HepG2 (cell line): ENCODE data around the gene TRERF1. TPM values are rescaled to one million over a fixed set of nuclear protein-coding genes. Genes with fewer than 3 reads are reported as not detected.

Experiments used
- ATAC-seq: fragments of 200-7000 bp; cut with Tn5 transposase; 3 replicates; pipeline ENCODE4 v1.9.1; 2020; ENCODE audit warnings: mild to moderate bottlenecking, moderate library complexity
- BruUV-seq: library from RNA; stranded (reverse); fragments of 400-500 nt; replicated peaks from 2 replicates; lab custom pipeline; 2021; lab: Mats Ljungman, UMichigan
- CTCF ChIA-PET: fragments of 300-600 bp; formaldehyde crosslinking; extraction: SDS; loops from one replicate; lab custom pipeline; 2021; ENCODE audit warnings: low total read pairs, inconsistent platforms, low intra/inter-chr PET ratio; lab: Yijun Ruan, JAX
- POLR2A ChIA-PET: fragments of 350-600 bp; sonication (Branson Sonifier 250); formaldehyde crosslinking; loops from one replicate; lab custom pipeline; 2020; ENCODE audit warnings: antibody characterized with exemption, inconsistent platforms; lab: Yijun Ruan, JAX
- DNase-seq: peaks from one replicate; pipeline ENCODE4 v3.0.0-alpha.2; 2015; ENCODE audit warnings: low spot score
- FAIRE-seq: peaks from 3 replicates; lab custom pipeline; 2011; peaks lifted over from hg19 to GRCh38; lab: Jason Lieb, UNC
- H2AFZ ChIP-seq: one replicate; pipeline ENCODE4 v1.6.1; 2011; ENCODE audit warnings: low read length, inconsistent platforms
- H3K27ac ChIP-seq: fragments of 300-600 bp; 3 replicates; pipeline ENCODE4 v1.8.0; 2011; ENCODE audit warnings: mixed run types, mild to moderate bottlenecking, mixed read lengths, low read length, inconsistent platforms; ENCODE audit not compliant: insufficient read depth; ENCODE audit errors: extremely low read length
- H3K27me3 ChIP-seq, 2 experiments: fragments of 200-600 bp in 1 of 2; 2 replicates in 1 of 2; 3 replicates in 1 of 2; pipeline versions ENCODE4 v1.6.0 to v1.8.0; 2011; ENCODE audit warnings: low read length in 2 of 2, mild to moderate bottlenecking in 2 of 2, moderate library complexity in 2 of 2, inconsistent platforms in 1 of 2; ENCODE audit not compliant: insufficient read depth in 2 of 2, control insufficient read depth in 1 of 2
- H3K36me3 ChIP-seq, 2 experiments: fragments of 200-600 bp in 1 of 2; replicated peaks in 1 of 2; 2 replicates in 1 of 2; 3 replicates in 1 of 2; pipeline versions ENCODE4 v1.5.1 to v1.8.0; 2011; ENCODE audit warnings: low read length in 2 of 2, inconsistent platforms in 1 of 2; ENCODE audit not compliant: insufficient read depth in 2 of 2, control insufficient read depth in 1 of 2
- H3K4me1 ChIP-seq: 2 replicates; pipeline ENCODE4 v1.5.1; 2012; ENCODE audit warnings: low read length, inconsistent platforms; ENCODE audit not compliant: insufficient read depth
- H3K4me2 ChIP-seq: 2 replicates; pipeline ENCODE4 v1.6.0; 2011; ENCODE audit warnings: low read depth, low read length, inconsistent platforms
- H3K4me3 ChIP-seq, 3 experiments: fragments of 200-600 bp in 1 of 3; sonication (generic), shearing (Covaris generic) in 1 of 3; replicated peaks in 1 of 3; 2 replicates each; pipeline ENCODE4 v1.5.1; 2011 to 2016; ENCODE audit warnings: low read length in 3 of 3, inconsistent platforms in 2 of 3, low read depth in 2 of 3, mild to moderate bottlenecking in 2 of 3, control low read depth in 1 of 3, mixed read lengths in 1 of 3; ENCODE audit not compliant: insufficient read depth in 1 of 3
- H3K79me2 ChIP-seq: one replicate; pipeline ENCODE4 v1.6.1; 2011; ENCODE audit warnings: low read length, inconsistent platforms; ENCODE audit not compliant: insufficient read depth
- H3K9ac ChIP-seq: 2 replicates; pipeline ENCODE4 v1.6.0; 2011; ENCODE audit warnings: mild to moderate bottlenecking, low read depth, low read length, inconsistent platforms; ENCODE audit not compliant: insufficient read depth
- H3K9me3 ChIP-seq: 2 replicates; pipeline ENCODE4 v1.5.1; 2012; ENCODE audit warnings: mild to moderate bottlenecking, low read length
- H4K20me1 ChIP-seq: 2 replicates; pipeline ENCODE4 v1.6.0; 2011; ENCODE audit warnings: inconsistent platforms, mild to moderate bottlenecking, low read length, moderate library complexity; ENCODE audit not compliant: insufficient read depth
- FUBP1 ChIP-seq: sonication (generic); formaldehyde crosslinking; IDR thresholded peaks from 2 replicates; pipeline ENCODE4 v1.5.1; 2020; ENCODE audit warnings: missing genetic modification reagents, mild to moderate bottlenecking, borderline replicate concordance
- MTF2 ChIP-seq: sonication (generic); formaldehyde crosslinking; IDR thresholded peaks from 2 replicates; pipeline ENCODE4 v1.5.0; 2020; ENCODE audit warnings: missing genetic modification reagents, borderline replicate concordance
- POLR2A ChIP-seq, 2 experiments: IDR thresholded peaks; 2 replicates each; pipeline ENCODE4 v1.6.1; 2011; ENCODE audit warnings: low read depth in 2 of 2, low read length in 2 of 2, mild to moderate bottlenecking in 1 of 2, moderate library complexity in 1 of 2; ENCODE audit not compliant: insufficient read depth in 1 of 2
- SATB2 ChIP-seq: sonication (generic); formaldehyde crosslinking; IDR thresholded peaks from 2 replicates; pipeline ENCODE4 v1.5.0; 2020; ENCODE audit warnings: missing genetic modification reagents
- ZNF160 ChIP-seq: sonication (generic); formaldehyde crosslinking; IDR thresholded peaks from 2 replicates; pipeline ENCODE4 v1.8.0; 2022; ENCODE audit warnings: mild to moderate bottlenecking, inconsistent platforms, missing genetic modification reagents
- ZNF274 ChIP-seq: sonication (generic); formaldehyde crosslinking; IDR thresholded peaks from 2 replicates; pipeline ENCODE4 v1.5.1; 2020; ENCODE audit warnings: mild to moderate bottlenecking, missing genetic modification reagents
- ZNF276 ChIP-seq: sonication (generic); formaldehyde crosslinking; IDR thresholded peaks from 2 replicates; pipeline ENCODE4 v1.4.0; 2020; ENCODE audit warnings: mild to moderate bottlenecking, low read depth, missing genetic modification reagents
- ZNF431 ChIP-seq: sonication (generic); formaldehyde crosslinking; IDR thresholded peaks from 2 replicates; pipeline ENCODE4 v1.9.0; 2022; ENCODE audit warnings: missing genetic modification reagents, low read depth, mild to moderate bottlenecking, borderline replicate concordance
- ZNF75D ChIP-seq: sonication (generic); formaldehyde crosslinking; IDR thresholded peaks from 2 replicates; pipeline ENCODE4 v1.8.1; 2023; ENCODE audit warnings: missing genetic modification reagents, mild to moderate bottlenecking, borderline replicate concordance
- WGBS: methylation state at CpG from one replicate; pipeline ENCODE4 v1.1.6; 2017; ENCODE audit warnings: low lambda C conversion rate; 5-methylcytosine and 5-hydroxymethylcytosine counted together
- in situ Hi-C: cut with HindIII; loops from 2 replicates; pipeline ENCODE4 v1.10.0; 2017; ENCODE audit warnings: low pct_unique_long_range_greater_than_20kb; ENCODE audit not compliant: extremely low pct_ligation_motif_present
- intact Hi-C: fragments of 100-400 bp; cut with micrococcal nuclease; formaldehyde crosslinking; loops from one replicate; pipeline ENCODE4 v1.10.0; 2022; ENCODE audit not compliant: unreplicated experiment
- polyA plus RNA-seq, 8 experiments: library from polyadenylated mRNA; depleted of rRNA in 3 of 8; stranded (reverse) in 7 of 8; unstranded in 1 of 8; fragments of >200 nt; fragmentation: Illumina TruSeq in 4 of 8; extraction: Trizol in 4 of 8; gene quantifications; 2 replicates each; pipeline versions ENCODE4 v1.2.1 to v1.2.3, GENCODE V29; 2011 to 2016; ENCODE audit warnings: low read depth in 4 of 8, missing spikeins in 1 of 8, mixed read lengths in 1 of 8; ENCODE audit not compliant: insufficient read depth in 1 of 8
- total RNA-seq, 5 experiments: library from RNA; depleted of rRNA; stranded (reverse); fragments of >200 nt; fragmentation: Illumina TruSeq; extraction: Trizol; gene quantifications; 2 replicates each; pipeline ENCODE4 v1.2.3, GENCODE V29; 2016; ENCODE audit warnings: low read depth in 1 of 5

TRERF1 gene
- total and polyA plus RNA-seq, 2 of the 13 experiments (the other 11 are each of a cell fraction or from before 2014, with no cell fraction given) = 0.02 TPM; not detected in 1

- ChIA-PET CTCF (no interaction called here), POLR2A (no interaction called here)
- intact Hi-C loops (no loop called here), in situ Hi-C loops (no loop called here)
- TF ChIP-seq ZNF274 (CRISPR knock-in tag) (no peak), ZNF431 (CRISPR knock-in tag) (no peak), SATB2 (CRISPR knock-in tag) (no peak), ZNF75D (CRISPR knock-in tag) (no peak), ZNF160 (no peak), FUBP1 (CRISPR knock-in tag) (no peak), POLR2A (IDR thresholded peaks at IDR 0.05; ENCODE audit: insufficient read depth in 1 of 2, low read depth in 2 of 2, low read length in 2 of 2) (no peak), ZNF276 (CRISPR knock-in tag) (no peak), MTF2 (CRISPR knock-in tag) (no peak)
- ATAC-seq (no peak), FAIRE-seq (no peak), DNase-seq (no peak)
- Histone ChIP-seq H3K79me2 (no peaks in the 10 kb centered on the region), H3K4me1 (no peaks in the 10 kb centered on the region), H3K27me3 (peaks cover 5 to 53% of the 10 kb centered on the region in 2 experiments; a peak in 3 of 5 replicates), H4K20me1 (no peaks in the 10 kb centered on the region; the same call in 1 of the 2 replicates), H3K4me2 (no peak overlapping the region), H3K9me3 (no peaks in the 10 kb centered on the region), H3K9ac (no peak overlapping the region), H3K36me3 (no peaks in the 10 kb centered on the region), H2AFZ (no peak overlapping the region), H3K27ac (no peak overlapping the region), H3K4me3 (no peak overlapping the region)
- BruUV-seq = no TSS peak
- WGBS = 0% methylated on average over 3 of the region's 5 CpGs
These were observed 10.0 kb downstream of the TRERF1 start for GRCh38 chr6:42441697-42442081.
